Stimulated activated CD4-positive, alpha-beta T cell treated with anti-CD3 and anti-CD28 coated beads, Interleukin-1b, Interleukin-23, amount 100 ng/mL, for 24 hours (primary cell): ENCODE data around the gene HHEX.

Source experiments
- DNase-seq, 4 experiments: peaks; one replicate each; pipeline ENCODE4 v3.0.0-alpha.2; 2020; ENCODE audit warnings: low read depth in 4 of 4, low spot score in 1 of 4

The HHEX gene

DNA sequence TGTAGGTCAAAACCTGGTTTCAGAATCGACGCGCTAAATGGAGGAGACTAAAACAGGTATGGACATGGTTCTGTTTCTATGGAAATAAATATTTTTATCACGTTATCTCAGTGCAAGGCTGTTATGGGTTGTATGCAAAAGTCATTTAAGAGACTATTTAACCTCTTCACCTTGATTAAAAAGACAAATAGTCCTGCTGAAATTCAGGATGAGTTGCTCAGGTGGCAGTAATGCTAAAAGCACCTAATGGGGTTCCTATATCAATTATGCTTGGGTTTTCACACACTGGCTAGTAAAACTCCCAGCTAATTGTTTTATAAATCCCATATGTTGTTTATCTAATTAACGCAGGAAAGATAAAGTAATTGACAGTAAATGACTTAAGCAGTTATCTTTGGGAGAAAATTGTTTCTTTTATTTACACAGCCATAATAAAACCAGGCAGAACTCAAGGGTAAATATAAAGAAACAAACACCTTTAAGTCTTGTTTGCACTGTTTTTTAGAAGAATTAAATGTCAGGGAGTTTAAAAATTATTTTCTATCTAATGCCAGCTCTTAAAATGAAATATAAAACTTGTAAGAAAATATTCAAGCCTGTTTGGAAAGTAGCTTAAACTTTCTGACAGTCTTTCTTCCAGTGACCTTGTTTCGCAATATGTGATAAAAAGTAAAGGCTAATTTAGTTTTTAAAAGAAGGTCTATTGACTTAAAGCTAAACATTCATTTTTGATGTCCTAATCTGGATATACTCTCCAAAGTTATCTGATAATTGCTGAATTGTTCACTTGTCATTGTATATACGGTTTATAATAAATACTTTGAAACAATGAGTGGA is 3.2 kb downstream of the HHEX start:
- DNase-seq, result no peak

DNA sequence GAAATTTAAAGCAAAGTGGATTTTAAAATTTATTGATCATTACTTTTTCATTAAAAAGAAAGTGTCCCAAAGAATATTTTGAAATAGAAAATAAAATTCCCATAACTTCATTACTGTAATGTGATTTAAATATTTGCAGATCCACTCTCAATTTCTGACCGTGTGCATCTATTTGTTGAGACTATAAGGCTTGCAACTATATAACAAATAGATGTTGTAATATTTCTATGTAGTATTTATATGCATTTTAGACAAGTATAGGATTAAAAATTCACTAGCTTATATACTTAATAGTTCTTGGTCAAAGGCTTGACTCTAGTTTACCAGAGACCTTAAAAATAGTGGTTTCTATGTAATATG is 3.8 kb downstream of the HHEX start:
- no peak for DNase-seq

DNA sequence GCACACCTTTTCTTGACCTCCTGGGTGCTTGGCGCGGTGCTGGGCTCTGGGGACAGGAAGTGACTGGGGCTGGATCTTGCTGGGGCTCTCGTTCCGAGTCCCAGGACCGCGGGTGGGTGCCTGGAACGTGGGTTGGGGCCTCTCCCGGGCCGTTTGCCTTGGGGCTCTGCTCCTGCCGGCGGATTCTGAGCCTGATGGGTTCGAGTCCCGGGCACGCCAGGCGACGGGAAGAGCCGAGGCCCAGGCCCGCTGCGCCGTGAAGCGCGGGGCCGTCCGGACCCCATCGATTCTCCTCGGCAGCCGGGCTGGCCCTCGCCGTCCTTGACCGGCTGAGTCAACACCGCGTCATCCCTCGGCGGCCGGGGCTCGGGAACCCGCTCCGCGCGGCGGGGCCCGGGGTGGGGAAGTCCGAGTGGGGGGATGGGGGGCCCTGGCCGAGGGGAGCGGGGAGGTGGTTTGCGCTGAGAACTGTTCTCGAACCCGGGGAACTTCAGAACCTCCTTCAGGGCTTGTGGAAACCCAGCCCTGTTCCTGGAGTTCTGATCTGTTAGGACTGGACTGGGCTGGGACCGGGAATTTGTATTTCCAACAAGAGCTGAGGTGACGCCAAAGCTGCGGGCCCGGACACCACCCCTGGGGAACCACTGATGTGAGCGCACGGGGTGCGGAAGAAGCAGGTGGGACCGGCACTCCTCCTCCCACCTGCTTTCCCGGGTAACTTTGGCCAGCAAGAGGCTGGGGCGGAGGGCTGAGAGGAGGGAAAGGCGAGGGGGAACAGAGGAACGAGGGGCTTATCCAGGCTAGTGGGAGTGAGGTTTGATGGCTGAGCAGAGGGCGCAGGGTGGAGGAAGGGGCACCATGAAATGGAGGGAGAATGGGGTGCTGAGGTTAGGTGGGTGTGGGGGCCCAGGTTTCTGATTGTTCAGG is 6.2 kb downstream of the HHEX start:
- DNase-seq, result no peak

DNA sequence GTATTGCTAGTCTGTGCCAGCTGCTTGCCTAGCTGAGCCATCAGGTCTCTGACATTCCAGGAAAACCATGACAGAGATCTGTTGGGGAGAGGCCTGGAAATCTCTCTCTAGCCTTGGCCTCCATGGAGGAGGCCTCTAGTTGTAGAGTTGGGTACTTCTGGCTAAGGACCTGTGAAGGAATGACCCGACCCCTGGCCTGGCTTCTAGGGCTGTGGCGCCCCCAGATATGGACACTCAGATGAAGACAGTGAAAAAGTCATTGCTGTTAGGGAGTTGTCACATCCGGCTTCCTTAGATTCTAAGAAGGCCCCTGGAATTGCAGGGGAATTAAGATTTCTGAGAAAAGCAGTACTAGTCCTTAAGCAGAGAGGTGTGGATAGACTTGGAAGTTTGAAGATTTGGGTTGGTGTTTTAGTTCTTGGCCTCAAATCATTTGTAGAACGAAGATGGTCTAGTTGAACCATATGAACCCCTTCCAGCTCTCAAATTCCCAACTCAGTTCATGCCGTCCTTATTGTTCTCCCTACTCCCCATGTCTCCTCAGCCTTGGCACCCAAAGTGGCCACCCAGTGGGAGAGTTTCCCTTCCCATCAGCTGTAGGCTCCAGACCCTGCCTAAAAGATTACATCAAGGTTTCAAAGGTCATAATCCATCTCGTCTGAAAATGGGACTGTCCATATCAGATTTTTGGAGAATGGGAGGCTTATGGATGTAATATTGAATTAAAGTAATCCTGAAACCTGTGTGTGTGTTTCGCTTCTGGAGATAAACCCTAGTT is 7.0 kb downstream of the HHEX start:
- no peak for DNase-seq

DNA sequence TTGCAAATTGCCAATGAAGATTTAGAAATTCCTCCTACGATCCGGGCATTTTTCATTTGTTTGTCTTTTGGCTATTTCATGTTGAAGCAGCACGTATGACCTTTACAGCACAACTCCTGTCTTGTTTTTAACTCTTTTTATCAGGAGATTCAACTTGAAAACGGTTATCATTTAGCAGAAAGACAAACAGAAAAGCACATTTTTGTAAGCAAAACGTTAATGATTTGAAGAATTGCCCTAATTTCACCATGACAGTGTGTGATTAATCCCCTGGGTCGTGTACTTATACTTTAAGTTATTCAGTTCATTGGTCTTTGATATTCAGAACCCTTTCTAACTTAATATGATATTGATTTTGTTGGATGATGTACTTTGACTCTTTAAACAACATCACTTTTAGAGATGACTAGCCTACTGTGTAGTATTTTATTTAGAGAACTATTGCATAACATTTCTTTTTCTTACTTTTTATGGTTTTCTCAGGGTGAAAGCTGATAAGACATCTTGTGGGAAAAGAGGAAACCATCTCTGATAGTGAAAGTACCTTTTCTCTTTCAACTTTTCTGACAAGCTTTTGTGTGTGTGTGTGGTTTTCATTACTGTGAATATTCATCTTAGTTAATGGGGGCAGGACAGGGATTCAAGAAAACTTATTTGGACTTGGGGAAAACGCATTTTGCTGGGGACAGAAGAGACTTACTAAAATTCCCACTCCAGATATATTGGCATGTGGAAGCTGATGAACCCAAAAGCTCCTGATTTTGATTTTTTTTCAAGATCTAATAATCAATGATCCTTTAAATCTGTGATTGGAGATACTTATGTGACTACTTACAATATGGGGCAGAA is 8.1 kb downstream of the HHEX start:
- no peak for DNase-seq

DNA sequence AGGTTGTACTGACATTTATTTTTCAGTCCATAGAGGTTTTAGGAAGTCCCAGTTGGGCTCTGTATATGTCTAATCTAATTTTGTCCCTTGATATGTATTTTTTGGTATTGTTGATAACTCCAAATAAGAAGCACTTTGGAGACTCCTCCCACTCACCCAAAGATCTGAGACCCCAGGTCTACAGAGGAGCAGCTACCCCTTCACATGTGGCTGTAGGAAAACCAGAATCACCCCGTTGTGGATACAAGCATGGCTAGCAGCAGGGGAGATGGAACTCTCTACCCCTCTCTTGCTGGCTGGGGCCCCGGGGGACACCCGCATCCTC is 9.4 kb downstream of the HHEX start:
- DNase-seq, result no peak

DNA sequence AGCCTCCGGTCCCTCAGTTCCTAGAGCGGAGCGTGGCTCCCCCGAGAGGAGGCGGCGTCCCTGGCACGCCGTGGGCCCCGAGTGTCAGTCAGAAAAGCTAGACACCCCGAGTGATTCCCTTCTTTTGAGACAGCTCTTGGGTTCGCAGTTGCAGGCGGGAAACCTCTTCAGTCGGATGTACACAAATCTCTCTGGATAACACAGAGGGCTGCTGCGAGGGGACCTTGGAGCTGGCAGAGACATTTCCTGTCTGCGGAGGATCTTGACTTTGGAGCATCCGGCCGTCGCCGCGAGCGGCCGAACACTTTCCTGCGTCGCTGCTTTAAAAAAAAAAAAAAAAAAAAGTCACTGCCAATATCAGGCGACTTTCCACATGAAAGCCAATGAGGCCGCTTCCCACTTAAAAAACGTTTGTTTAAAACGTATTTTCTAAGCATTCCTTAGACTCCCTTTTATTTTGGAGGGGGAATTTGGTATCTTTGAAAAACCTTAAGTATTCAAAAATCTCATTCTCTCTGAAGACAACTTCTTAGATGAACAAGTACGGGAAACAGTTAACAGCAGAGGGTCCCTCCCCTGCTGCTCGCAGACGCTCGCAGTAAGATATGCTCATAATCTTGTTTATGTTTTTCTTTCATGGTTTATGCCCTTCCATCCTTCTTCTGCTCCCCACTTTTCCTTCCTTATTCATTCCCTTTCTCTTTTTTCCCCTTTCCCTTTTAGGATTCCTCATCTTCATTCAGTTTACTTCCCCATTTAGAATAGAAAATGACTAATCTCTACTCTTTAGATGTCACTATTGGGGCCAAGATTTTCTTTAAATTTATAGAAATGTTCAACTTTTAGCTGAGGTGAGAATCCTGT is 10.0 kb downstream of the HHEX start:
- no peak for DNase-seq

DNA sequence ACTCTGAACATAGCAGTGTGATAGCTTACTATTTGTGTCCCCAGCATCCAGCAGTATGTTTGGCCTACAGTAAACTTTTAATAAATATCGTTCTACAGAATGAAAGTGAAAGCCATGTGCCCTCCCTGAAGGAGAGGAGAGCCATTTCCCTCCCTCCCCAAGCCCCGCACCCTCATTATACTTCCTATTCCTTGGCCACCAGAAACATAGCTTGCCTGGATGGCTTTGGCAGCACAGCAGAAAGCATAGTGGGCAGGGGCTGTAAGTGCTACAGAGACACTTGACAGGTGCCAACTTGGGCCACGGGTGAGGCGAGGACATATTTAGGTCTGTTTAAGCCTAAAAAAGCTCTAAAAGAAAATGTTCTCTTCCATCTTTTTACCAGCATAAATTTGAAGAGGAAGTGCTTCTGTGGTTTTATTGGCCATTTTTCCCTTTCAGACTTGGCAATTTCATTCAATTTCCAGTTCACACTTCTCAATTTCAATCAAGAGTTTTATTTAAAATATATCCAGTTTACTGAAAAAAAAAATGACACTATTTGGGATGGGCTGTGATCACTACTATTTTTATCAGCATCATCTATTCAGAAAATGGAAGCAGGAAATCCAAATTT is 12.7 kb downstream of the HHEX start:
- DNase-seq, result no peak

DNA sequence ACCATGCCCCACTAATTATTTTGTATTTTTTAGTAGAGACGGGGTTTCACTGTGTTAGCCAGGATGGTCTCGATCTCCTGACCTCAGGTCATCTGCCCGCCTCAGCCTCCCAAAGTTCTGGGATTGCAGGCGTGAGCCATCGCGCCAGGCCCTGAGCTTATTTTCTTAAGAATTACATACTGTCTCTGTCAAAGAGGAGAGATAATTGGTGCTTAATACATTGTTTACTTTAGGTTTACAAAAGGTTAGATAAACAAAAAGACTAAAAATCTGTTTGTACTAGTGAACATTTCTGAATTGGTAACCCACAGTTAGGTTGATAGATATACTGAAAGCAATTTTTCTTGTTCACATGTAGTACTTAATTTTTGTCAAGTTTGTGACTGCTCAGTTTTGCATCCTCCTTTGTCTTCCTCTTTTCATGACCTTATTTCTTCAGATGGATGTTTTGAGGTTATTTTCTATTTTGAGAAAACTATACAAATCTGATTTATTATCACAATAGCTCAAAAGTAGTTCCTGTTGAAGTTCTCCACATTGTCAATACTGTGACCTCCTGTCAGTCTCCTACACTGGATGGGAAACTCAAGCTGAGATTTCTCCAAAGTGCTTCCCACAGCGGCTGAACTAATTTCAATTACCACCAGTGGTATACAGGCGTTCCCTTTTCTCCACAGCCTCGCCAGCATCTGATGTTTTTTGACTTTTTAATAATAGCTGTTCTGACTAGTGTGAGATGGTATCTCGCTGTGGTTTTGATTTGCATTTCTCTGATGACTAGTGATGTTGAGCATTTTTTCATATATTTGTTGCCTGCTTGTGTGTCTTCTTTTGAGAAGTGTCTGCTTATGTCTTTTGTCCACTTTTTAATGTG is 22.5 kb downstream of the HHEX start:
- no peak for DNase-seq

DNA sequence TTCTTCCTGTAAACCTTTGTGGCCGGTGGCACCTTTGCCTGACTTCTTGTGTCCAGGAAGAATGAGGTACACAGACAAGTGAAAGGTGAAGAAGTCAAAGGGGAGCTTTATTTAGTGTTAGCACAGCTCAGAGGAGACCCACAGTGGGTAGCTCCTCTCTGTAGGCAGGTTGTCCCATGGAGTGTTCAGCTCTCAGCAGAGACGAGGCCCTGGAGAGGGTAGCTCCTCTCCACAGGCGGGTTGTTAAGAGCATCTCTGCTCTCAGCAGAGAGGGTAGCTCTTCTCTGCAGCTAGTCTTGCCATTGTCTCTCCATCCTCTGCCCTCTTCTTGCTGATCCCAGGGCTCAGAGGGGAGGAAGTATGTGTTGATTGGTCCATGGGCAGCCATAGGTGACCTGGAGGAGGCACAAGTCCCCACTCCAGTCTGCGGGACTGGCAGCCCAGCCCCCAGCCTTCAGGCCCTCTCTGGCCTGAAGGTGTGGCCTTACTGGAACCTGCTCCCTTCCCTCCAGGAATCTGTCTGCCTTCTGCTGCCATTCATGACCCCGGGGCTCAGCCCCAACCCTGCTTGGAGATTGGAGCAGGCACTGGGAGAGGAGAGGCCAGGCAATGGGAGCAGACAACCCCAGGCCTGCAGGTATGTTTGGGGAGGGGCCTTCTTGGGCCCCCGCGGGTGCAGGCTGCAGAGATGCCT is 24.5 kb downstream of the HHEX start:
- DNase-seq, result no peak

DNA sequence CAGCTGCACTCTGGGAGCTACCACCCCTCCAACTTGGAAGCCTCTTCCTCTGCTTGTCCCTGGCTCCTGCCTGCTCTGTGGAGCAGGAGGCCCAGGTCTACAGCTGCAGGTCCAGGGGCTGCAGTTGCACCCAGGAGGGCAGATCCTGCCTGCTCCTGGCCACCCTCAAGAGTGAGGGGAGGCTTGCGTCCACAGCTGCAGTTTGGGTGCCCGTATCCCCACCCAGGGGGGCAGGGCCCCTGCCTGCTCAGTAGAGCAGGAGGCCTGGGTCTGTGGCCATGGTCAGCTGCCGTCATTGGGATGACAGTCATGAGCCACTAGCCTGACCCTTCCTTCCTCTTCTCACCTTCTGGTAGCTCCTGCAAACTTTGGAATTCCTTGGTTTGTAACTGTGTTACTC is 25.1 kb downstream of the HHEX start:
- no peak for DNase-seq

DNA sequence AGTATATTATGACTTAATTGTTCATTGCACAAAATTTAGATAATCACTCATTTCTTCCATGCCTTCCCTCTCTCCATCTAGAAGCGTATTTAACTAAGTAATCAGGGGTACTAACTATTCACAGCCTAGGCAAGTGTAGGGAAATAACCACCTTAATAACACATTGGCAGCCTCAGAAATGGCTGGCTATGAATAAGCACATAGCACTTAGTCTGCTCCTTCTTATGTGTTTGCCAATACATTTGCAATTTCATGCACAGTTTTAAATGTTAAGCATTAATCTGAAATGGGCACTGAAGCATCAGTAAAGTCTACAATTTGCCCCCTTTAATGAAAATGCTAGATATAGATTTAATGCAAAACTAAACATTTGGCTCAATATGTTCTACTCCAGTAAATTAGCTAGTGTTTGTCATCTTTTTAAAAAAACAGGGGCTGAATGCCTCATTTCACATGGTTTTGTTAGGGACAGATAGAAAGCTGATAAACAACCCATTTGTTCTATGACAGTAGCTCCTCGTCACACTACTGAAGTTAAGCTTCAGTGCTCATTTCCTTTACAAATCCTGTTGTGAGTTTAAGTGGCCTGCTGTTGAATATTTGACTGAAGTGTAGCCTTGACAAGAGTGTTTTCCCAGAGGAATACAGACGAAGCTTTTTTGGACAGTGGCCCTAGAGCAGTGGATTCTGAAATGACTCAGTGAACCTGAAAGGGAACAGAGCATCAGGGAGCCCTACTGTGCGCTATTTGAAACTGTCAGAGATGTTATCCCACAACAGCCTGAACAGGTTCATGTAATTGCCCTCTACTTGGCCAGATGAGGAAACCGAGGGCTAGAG is 30.5 kb downstream of the HHEX start:
- no peak for DNase-seq

DNA sequence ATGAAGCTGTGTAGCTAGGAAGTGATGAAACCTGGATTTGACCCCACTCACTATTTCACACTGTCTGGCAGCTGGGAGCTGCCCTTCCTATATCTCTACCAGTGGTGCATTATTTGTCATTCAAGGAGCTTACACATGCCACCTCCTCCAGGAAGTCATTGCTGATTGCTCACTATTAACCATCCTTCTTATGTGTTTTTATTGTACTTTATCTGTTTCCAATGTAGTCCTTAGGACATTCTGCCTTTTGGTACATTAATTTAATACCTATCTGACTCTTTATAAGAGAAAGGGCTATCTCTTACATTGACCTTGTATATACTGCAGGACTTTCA is 31.0 kb downstream of the HHEX start:
- no peak for DNase-seq

DNA sequence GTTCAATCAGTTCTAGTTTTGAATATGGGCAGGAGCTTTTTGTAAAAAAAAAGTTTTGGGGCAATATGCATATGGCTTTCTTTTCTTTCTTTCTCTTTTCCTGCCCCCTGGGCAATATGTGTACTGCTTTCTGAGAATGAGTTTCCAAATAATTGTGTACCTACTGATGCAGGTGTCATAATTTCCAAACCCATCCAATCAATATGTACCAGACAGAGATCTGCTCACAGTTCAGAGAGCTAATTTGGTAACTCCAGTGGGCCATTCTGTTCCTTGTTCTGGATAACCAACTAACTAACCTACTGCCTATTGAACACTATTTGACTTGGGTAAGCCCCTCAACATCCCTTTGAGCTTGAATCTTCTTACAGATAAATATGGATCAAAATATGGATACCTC is 32.6 kb downstream of the HHEX start:
- DNase-seq, result no peak

DNA sequence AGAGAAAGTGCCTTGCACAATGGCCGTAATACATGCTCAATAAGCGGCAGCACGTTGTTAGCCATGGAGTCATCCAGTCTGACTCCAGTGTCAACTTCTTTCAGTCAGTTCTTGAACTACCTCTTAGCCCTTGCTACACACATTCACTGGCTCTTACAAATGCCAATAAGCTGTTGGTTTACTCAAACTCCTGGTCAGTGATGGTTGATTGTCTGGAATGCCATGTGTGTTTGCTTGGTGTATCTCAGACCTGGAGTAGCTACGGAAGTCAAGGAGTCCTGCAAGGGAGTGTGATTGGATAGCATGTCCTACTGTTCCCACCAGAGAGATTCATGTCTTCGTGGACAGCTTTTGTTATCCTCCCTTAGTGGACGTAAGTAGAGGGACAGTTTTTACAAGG is 37.4 kb downstream of the HHEX start:
- DNase-seq, result no peak

DNA sequence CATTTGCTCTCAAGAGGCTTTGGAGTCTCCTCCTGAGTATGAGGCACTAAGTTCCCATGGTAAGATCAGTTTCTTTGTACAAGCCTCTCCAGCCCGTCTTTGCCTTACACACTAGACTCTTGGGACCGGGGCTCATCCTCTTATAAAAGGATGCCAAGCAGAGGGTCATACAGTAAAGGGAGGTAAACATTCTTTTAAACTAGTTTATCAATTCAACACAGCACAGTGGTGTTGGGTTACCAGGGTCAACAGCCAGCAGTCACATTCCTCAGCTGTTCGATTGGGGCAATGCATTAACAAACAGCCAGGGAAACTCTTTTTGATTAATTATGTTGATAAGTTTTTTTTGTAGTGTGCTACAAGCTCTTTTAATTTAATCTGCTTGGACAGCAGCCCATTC is 37.8 kb downstream of the HHEX start:
- DNase-seq, result no peak

DNA sequence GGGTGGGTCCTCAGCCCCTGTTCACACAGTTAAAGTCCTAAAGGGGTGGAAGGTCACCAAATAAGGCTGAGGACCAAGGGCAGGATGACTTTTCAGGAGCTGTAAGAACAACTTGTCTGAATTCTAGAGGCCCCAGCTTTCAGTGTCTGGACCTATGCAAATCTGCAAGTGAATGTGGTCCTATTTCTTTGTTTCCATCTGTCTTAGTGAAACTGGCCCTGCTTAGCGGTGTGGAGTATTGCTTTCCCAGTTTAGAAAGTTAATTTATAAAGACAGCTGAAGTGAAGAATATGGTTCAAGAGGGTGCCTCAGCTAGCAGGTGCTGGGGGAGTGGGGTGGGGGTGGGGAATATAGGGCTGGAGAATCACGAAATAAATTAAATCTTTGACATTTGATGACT is 40.1 kb downstream of the HHEX start:
- no peak for DNase-seq
